HG02970 (cell line): ENCODE data around the gene SCLY.
"Not testable (repeated sequence)": the region's sequence is repeated elsewhere in the genome, so short reads cannot be mapped to it uniquely, and the experiment has no call there.

Source experiments
- ATAC-seq: cut with Tn5 transposase; IDR thresholded peaks from one replicate; pipeline ENCODE4 v1.9.1; 2021; ENCODE audit warnings: mild to moderate bottlenecking, moderate library complexity, moderate number of reproducible peaks; ENCODE audit not compliant: unreplicated experiment, low FRiP score

Gene SCLY, protein sequence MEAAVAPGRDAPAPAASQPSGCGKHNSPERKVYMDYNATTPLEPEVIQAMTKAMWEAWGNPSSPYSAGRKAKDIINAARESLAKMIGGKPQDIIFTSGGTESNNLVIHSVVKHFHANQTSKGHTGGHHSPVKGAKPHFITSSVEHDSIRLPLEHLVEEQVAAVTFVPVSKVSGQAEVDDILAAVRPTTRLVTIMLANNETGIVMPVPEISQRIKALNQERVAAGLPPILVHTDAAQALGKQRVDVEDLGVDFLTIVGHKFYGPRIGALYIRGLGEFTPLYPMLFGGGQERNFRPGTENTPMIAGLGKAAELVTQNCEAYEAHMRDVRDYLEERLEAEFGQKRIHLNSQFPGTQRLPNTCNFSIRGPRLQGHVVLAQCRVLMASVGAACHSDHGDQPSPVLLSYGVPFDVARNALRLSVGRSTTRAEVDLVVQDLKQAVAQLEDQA

DNA sequence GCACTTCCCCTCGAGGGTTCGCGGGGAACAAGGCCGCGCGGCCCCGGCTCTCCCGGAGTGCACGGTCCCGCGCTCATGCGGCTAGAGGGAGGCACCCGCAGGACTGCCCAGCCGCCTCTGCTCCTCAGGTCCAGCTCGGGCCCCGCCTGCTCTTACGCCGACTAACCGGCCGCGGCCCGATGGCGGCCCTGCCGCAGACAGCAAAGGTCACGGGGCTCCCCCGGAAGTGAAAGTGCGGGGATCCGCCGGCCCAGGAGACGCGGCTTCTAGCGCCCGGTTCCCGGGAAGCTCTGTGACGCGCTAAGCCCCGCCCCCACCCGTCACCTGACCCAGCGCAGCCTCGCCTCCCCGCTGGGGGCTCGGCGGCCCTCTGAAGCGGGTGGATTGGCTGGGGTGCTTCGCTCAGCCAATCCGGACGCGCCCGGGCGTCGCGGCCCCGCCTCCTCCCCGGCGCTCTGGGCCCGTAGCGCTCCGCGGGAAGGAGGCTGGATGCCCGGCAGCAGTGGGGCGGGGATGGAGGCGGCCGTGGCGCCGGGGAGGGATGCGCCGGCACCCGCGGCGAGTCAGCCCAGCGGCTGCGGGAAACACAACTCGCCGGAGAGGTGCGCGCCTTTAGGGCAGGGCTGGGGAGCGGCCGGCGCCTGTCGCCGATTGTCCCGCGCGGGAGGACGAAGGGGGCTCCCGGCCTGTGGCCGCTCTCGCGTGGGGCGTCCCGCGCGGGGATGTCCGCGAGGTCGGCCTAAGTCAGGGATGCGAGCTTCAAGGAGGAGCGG, at the start of gene SCLY:
Gene SCLY (plus strand): TSS at position 460 of the 773 bp plus-strand sequence. CDS start 54 bp downstream, at position 514.
- ATAC-seq: peak; percentile 94

DNA sequence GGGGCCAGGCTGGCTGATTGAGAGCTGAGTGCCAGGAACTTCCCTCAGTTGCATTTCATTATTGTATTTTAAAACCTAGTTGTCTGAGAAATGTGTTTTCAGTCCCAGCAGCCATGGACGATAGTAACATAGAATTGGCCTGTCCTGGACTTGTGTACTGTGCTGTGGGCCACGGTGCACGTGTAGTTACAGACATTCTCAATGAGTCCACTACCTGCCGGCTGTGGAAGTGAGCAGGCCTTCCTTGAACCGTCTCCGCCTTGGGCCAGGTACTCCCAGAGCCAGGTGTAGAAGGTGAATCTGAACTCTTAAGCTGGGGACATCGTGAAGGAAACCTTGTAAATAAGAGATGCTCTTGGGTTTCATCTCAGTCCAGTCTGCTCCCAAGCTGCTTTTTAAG, 47.0 kb upstream of the SCLY start:
- ATAC-seq: no peak

DNA sequence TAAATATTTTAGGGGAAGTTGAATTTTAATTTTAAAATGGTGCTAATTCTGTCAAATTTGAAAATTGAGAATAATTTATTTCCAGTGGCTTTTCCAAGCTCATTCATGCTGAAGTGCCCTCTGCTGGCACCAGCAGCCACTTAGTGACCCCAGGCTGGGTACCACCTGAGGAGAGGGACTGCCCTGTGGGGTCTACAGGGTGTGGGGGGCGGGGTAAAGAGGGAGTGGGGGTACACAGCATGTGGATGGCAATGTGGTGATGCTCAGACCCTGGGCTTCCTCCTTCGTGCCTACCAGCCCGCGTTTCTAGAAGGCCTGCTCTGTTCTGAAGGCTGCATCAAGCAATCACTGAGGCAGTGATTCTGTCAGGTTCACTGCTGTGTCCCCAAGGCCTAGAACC, 45.1 kb upstream of the SCLY start:
- no peak for ATAC-seq

DNA sequence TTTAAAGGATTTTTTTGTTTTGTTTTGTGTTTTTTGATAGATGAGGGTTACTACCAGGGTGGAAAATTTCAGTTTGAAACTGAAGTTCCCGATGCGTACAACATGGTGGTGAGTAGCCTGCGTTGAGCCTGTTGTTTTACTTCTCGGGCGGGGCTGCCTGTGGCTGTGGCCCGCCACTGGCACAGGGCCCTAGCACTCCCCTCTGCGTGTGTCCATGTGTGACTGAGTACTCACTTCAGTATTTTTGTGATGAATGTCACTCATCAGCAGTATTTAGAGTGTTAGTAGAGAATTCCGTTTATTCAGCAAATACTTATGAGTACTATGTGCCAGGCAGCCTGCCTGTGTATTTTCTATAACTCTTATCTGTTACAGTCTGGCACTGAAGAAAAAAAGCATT, 44.3 kb upstream of the SCLY start:
- no peak for ATAC-seq

DNA sequence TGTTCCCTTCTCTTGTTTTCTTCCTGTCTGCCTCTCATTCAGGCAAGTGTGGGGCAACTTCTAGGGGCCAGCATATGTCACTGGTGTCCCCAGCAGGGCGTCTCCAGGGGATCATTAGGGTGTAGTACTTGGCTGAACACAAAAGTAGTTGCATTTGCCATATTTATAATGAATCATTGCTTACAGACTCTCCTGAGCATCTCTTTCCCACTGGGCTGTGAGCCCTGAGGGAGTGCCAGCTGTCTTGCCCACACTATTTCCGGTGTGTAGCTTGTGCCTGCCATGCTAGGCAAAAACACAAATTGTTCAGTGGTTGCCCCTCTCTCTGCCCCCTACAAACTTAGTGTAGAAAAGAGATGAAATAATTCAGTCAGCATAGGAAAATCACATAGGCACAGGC, 40.8 kb upstream of the SCLY start:
- ATAC-seq: no peak

DNA sequence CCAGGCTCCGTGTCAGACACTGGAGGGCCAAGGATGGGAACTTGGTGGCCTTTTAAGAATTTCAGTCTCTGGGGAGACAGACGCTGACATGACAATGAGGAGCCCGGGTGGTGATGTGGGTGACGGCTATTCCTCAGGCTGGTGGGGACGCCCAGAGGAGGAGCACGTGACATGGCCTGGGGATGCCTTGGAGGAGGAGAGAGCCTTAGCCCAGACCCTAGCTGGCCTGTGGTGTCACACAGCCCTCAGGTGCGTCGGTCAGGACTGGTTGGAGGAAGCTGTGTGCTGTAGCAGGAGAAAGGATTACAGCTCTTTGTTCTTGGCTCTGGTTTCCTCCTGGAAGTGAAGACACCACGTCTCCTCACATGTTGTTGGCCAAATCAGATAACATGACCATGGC, 40.0 kb upstream of the SCLY start:
- ATAC-seq: no peak

DNA sequence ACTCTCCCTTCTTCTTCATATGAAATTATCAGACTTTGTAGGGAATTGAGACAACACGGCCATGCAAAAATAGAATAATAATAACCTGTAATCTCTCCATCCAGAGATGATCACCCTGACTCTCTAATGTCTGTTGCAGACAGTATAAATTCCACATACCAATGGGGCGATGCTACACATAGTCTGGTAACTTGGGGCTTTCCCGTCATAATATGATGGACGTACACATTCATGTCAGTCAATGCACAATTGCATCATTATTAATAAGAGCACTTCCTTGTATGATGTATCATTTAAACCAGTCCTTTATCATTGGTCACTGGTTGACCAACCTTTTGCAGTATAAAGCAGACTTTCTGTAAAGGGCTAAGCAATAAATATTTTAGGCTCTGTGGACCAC, 39.5 kb upstream of the SCLY start:
- no peak for ATAC-seq

DNA sequence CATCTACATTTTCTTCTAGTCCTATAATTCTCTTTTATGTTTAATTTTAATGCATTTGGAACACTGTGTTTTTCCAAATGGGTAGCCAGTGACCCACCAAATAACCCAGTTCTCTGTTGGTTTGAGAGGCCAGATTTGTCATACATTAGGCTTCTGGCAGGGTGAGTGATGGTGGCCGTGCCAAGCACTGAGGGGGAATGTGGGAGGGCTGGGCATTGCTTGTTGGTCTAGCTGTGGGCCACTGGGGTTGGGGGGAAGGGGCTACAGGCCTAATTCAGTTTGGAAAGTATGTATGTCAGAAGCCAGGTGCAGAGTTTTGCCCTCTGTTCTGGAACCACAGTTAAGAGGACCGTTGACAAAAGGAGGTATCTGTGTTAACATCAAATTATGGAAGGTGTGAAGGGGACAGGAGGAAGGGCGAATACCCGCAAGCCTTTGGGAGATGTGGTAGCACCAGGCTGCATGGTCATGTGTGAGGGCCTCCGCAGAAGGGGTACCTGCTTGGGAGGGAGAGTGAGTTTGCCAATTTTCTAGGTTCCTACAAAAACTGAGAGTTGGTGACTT, 38.1 kb upstream of the SCLY start:
- ATAC-seq: no peak

DNA sequence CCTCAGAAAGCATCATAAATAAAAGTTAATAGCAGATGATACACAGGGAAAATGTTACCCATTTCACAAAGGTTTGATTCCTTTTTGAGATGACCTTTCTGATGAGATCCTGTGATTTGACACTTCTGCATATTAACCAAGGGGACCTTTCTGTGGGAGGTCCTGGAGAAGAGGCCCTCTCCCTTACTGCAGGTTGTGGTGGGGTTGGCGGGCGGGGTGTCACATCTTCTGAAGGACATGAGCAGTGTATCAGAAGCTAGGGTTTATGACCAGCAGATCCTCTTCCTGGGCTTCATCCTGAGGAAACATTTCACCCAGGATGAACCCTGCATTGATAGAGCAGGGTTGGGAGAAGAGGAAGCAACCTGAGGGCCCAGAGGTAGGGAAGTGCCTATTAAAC, 37.2 kb upstream of the SCLY start:
- no peak for ATAC-seq

DNA sequence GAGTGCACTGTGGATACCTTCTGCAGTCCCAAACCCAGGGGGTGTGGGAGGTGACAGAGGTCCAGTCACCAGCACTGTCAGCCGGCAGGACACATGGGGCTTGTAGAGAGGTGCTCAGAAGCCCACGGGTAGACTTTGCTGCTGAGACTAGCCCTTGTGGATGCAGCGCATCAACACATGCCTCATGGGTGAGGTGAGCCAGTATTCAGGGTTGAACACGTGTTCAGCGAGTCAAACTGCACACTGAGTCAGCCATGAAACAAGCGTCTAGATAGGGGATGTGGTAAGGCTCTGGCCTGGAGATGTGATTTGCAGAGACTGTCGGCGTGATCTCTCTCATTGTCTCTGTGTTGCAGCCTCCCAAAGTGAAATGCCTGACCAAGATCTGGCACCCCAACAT, 35.8 kb upstream of the SCLY start:
- no peak for ATAC-seq

DNA sequence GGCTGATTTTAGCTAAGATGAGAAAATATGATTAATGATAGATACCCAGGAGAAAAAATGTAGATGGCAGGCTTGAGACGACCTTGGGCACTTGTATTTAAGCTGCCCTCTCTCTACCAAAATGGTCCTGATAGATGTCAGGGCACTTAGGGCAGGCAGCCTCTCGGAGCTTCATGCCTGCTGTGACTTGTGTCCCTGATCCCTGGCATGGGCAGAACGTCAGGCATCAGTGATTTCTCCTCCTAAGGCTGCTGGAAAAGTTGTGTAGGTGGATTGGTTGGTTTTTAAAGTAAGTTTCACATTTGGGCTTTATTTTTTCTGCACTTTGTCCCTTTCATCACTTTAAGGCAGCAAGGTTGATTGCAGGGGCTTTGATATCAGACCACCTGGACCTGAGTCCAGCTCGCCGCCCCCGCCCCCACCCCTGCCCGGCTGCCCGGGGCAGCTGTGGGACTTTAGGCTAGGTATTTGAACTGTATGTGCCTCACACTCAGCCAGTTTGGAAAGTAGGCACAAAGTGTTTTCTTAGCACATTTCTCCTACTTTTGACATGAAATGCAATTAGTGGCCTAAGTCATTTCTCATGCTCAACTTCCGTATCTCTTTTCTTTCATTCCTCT, 35.0 kb upstream of the SCLY start:
- no peak for ATAC-seq

DNA sequence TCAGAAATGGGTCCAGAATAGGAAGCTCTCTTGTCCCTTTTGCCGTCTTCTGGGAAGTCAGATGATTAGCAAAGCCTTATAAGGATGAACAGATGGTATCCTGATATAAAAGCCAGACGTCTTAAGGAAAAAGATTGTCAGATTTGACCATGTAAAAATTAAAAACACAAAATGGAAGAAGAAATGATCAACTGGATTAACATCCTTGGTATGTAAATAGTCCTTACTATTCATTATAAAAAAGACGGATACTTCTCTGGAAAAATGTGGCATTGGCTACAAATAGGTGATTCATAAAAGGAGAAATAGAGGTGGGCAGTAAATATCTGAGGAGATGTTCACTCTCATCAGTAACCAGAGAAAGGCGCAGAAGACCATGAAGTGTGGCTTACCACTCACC, 33.7 kb upstream of the SCLY start:
- no peak for ATAC-seq

DNA sequence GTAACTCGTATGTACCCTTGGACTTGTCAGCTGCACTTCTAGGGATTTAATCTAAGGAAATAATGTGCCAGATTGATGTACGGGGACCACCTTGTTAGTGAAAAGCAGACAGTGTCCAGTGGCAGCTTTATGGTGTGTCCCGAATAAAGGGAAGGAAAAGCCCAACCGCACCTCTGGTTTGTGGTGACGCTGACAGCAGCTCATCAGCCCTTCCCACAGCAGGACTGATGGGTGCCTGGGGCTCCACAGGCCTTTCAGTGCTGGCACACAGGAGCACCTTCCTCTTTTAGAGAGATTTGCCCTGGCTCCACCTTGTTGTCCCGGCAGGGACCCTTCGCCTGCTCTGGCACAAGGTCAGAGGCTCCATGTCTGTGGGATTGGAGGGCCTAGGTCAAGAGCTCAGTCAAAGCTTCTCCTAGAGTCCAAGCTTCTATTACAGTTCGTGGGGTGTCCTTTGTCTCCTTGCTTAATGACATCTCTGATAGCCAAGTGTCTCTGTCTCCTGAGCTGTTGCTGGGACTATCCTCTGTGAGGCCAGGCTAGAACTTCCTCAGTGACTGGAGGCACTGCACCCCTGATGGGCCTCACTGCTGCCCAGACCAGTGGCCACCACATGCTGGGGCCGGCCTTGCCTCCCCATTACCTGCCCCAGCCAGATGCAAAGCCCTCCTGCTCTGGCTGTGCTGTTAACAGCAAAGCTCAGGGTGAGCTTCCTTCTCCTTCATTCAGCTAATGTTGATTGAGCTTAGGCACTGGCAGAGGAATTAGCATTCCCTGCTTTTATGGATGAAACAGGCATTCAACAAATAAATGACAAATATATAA, 33.0 kb upstream of the SCLY start:
- no peak for ATAC-seq

DNA sequence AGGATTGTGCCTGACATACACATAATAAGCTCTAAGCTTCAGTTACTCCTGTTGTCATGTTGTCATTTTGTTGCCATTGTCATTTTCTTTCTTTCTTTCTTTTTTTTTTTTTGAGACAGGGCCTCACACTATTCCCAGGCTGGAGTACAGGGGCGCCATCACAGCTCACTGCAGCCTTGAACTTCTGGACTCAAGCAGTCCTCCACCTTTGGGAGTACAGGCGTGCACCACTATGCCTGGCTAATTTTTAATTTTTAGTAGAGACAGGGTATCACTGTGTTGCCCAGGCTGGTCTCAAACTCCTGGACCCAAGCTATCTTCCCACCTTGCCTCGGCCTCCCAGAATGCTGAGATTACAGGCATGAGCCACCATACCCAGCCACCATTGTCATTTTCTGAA, 30.9 kb upstream of the SCLY start:
- ATAC-seq: no peak

DNA sequence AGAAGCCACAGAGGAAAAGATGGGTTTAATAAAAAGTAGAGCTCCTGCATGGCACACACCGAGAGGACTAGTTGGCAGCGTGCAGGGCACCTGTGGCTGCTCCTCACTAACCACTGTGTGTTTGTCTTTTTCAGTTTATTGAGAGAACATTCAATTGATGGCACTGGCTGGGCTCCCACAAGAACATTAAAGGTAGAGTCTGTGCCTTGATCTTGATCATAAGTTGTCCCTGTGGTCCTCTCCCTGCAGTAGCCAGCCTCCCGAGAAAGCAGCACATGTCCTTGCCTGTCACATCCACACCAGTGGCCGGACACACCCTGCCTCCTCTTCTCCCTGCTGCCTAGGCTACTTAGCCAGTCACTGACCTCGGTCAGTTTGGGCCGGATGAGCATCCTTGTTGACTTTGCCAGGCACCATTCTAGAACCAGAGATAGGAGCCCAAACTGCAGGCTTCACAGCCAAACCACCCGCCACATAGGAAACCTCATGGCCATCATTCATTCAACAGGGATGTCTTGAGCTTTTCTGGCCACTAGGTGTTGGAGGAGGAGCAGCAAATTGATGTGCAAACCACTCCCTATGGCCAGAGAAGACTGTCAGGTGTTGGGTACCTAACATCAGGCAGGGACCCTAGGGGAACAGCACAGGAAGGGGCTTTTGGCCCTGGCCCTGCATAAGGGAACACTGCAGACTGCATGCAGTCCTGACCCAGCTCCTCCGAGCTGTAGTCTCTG, 30.2 kb upstream of the SCLY start:
- no peak for ATAC-seq

DNA sequence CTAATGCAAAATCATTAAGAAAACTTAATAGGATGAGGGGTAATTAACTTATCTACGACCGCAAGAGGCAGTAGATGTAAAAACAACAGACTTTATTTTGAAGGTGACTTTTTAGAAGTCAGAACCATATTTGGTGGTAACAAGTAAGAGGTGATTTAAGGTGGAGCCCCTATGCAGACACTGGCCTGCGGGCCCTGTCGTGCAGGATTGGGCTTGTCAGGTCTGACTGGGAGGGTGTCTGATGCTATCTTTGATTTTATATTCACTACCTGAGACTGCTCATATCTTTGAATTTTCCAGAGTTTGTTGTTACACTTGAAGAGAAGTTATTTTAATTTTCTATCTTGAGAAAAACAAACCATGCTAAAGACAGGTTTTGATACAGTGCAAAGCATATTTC, 29.1 kb upstream of the SCLY start:
- ATAC-seq: no peak

DNA sequence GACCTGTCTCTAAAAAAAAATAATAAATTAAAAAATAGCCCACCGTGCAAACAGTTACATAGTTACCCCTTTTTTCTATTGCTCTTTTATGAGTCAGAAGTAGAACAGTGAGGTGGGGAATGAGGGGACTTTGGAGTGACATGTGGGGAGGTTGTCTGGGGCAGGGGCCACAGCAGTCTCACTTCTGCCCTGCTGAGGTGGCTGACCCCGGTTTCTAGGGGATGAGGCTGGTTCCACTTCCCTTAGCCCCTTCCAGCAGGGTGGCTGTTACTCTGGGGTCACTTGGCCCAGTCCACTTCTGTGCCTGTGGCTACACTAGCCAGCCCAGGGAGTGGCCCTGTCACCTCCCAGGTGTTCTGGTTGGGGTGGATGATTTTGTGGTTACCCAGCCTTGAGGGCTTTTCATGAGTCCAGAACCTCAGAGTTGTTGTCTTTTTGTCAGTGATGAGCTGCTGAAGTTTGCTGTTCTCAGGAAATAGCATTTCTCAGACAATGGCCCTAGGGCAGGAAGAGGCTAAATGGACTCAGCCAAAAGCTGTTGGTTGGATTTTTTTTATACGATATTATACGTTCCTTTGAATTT, 28.0 kb upstream of the SCLY start:
- ATAC-seq: no peak

DNA sequence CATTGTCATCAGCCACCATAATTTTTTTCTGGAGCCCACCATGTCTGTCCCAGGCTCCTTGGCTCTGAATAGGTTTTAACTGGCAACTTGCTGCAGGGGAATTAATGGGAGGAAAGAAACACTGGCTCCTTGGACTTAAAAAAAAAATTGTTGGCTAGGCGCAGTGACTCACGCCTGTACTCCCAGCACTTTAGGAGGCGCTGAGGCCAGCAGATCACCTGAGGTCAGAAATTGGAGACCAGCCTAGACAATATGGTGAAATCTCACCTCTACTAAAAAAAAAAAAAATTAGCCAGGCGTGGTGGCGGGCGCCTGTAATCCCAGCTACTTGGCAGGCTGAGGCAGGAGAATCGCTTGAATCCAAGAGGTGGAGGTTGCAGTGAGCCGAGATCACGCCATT, 26.8 kb upstream of the SCLY start:
- ATAC-seq: not testable (repeated sequence)

DNA sequence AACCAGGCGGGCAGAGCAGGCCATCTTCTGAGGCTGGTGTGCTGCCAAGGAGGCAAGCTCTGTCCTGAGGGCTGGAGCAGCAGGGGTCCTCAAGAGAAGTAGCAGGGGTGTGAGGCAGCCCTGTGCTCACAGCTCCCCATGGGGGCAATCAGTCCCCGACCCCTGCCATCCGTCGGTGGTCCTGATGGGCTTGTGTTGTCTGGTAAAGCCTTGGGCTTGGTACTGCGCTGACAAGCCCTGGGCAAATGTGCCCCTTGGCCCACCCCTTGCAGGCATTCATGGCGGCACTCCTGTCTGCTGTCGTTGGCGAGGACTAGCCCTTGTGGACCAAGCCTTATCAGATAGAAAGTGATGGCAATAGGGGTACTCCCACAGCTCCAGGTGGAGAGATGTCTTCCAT, 22.6 kb upstream of the SCLY start:
- ATAC-seq: no peak
